Common myeloid progenitor, CD34-positive (primary cell): Measurements from ENCODE around the gene DEDD.

Experiments used
- CTCF ChIA-PET: fragments of 350-600 bp; sonication (Branson Sonifier 250); formaldehyde crosslinking; loops from one replicate; lab custom pipeline; 2021; ENCODE audit warnings: antibody characterized with exemption; lab: Charles Lee
- POLR2A ChIA-PET: fragments of 350-600 bp; sonication (Branson Sonifier 250); formaldehyde crosslinking; loops from one replicate; lab custom pipeline; 2021; ENCODE audit warnings: antibody characterized with exemption; lab: Charles Lee
- DNase-seq, 3 donors: peaks; one replicate each; pipeline versions ENCODE4 v3.0.0 to v3.0.0-alpha.2; 2013
- H3K27ac ChIP-seq, 2 experiments: 1 replicate in 1 of 2; 2 replicates in 1 of 2; pipeline ENCODE4 v1.7.0; 2013; ENCODE audit warnings: inconsistent platforms in 2 of 2, low read length in 2 of 2, mild to moderate bottlenecking in 2 of 2, low read depth in 1 of 2, moderate library complexity in 1 of 2; ENCODE audit not compliant: severe bottlenecking in 2 of 2, insufficient read depth in 1 of 2, poor library complexity in 1 of 2
- H3K27me3 ChIP-seq, 5 experiments: replicated peaks in 2 of 5; 1 replicate in 3 of 5; 2 replicates in 2 of 5; pipeline versions ENCODE4 v1.6.1 to v1.7.0; 2013; ENCODE audit warnings: low read length in 4 of 5, mild to moderate bottlenecking in 2 of 5, moderate library complexity in 2 of 5, inconsistent platforms in 1 of 5; ENCODE audit not compliant: insufficient read depth in 5 of 5, control insufficient read depth in 4 of 5
- H3K36me3 ChIP-seq, 4 experiments: 1 replicate in 2 of 4; 2 replicates in 2 of 4; pipeline versions ENCODE4 v1.6.1 to v1.7.0; 2013; ENCODE audit warnings: low read length in 3 of 4, control low read depth in 1 of 4, mild to moderate bottlenecking in 1 of 4; ENCODE audit not compliant: control insufficient read depth in 4 of 4, insufficient read depth in 4 of 4
- H3K4me1 ChIP-seq, 4 experiments: 1 replicate in 3 of 4; 2 replicates in 1 of 4; pipeline versions ENCODE4 v1.6.1 to v1.7.1; 2013; ENCODE audit warnings: low read length in 3 of 4, mild to moderate bottlenecking in 3 of 4, control low read depth in 1 of 4, inconsistent platforms in 1 of 4, moderate library complexity in 1 of 4; ENCODE audit not compliant: control insufficient read depth in 4 of 4, insufficient read depth in 4 of 4; ENCODE audit errors: control extremely low read depth in 1 of 4
- H3K4me3 ChIP-seq, 7 experiments: 1 replicate in 4 of 7; 2 replicates in 3 of 7; pipeline versions ENCODE4 v1.5.1 to v1.7.0; 2013; ENCODE audit warnings: mild to moderate bottlenecking in 7 of 7, low read length in 6 of 7, moderate library complexity in 6 of 7, inconsistent platforms in 2 of 7, low read depth in 2 of 7, control low read depth in 1 of 7; ENCODE audit not compliant: insufficient read depth in 4 of 7, control insufficient read depth in 1 of 7; ENCODE audit errors: extremely low read depth in 1 of 7
- H3K9me3 ChIP-seq, 5 experiments: 1 replicate in 4 of 5; 2 replicates in 1 of 5; pipeline versions ENCODE4 v1.6.1 to v1.7.1; 2013; ENCODE audit warnings: low read length in 4 of 5, mild to moderate bottlenecking in 2 of 5, inconsistent platforms in 1 of 5, low read depth in 1 of 5, moderate library complexity in 1 of 5; ENCODE audit not compliant: control insufficient read depth in 4 of 5, insufficient read depth in 2 of 5; ENCODE audit errors: control extremely low read depth in 1 of 5
- WGBS: methylation state at CpG from one replicate; pipeline ENCODE4 v1.1.5; 2013; ENCODE audit not compliant: insufficient coverage; 5-methylcytosine and 5-hydroxymethylcytosine counted together

The DEDD gene

GRCh38 chr1:161164901-161165610 lies 32.6 kb upstream of the DEDD start:
- no peak for DNase-seq
- Histone ChIP-seq H3K27me3 (no peaks in the 10 kb centered on the region), H3K4me3 (peak overlapping the region in 5 of 7 experiments; percentile 74 to 91 (median 77)), H3K9me3 (no peaks in the 10 kb centered on the region), H3K4me1 (peaks cover 3 to 37% (median 31%) of the 10 kb centered on the region in 4 experiments), H3K27ac (peak overlapping the region; percentile 97 to 98), H3K36me3 (peaks cover 5 to 56% (median 33%) of the 10 kb centered on the region in 4 experiments)
- ChIA-PET CTCF (interaction anchor here (0.8 to 6.1 kb wide), 19 partner anchors 7 to 217 kb away, joined by 3 to 45 read pairs (median 6); partner anchors contain the start of genes ADAMTS4, B4GALT3, CFAP126 and KLHDC9), POLR2A (interaction anchor here (0.6 to 1.8 kb wide), 4 partner anchors 12 to 144 kb away, joined by 3 to 12 read pairs (median 4); partner anchors contain the start of genes B4GALT3, DEDD, F11R and UFC1)
- 100% methylated on average over 10 of the region's 14 CpGs for WGBS

- H3K4me3 ChIP-seq = no peak overlapping the region
- CTCF ChIA-PET = interaction anchor here (2.2 to 6.1 kb wide), 3 partner anchors 9 to 14 kb away, joined by 10 to 45 read pairs (median 12); partner anchors contain the start of genes B4GALT3 and UFC1
- H3K27me3 ChIP-seq = no peaks in the 10 kb centered on the region
- H3K36me3 ChIP-seq = peaks cover 0 to 52% (median 22%) of the 10 kb centered on the region in 4 experiments
- H3K4me1 ChIP-seq = peaks cover 3 to 44% (median 39%) of the 10 kb centered on the region in 4 experiments
- POLR2A ChIA-PET = no interaction called here
- no peak for DNase-seq
- WGBS = 100% methylated on average over 4 of the region's 5 CpGs
- peak overlapping the region in 1 of 2 experiments; percentile 98 for H3K27ac ChIP-seq
- H3K9me3 ChIP-seq = no peaks in the 10 kb centered on the region
Observed at GRCh38 chr1:161163793-161164192, 31.3 kb upstream of the DEDD start.

GRCh38 chr1:161162806-161163205 lies 30.3 kb upstream of the DEDD start:
- CTCF ChIA-PET = interaction anchor here (1.1 to 1.7 kb wide), 4 partner anchors 9 to 92 kb away, joined by 3 to 12 read pairs (median 4); partner anchors contain the start of genes ADAMTS4 and ARHGAP30
- H3K9me3 ChIP-seq = no peaks in the 10 kb centered on the region
- POLR2A ChIA-PET = no interaction called here
- no peaks in the 10 kb centered on the region for H3K27me3 ChIP-seq
- 91% methylated on average over 5 of the region's 10 CpGs for WGBS
- H3K36me3 ChIP-seq = peaks cover 3 to 57% (median 25%) of the 10 kb centered on the region in 4 experiments
- no peak for DNase-seq
- H3K4me1 ChIP-seq = peaks cover 3 to 48% (median 42%) of the 10 kb centered on the region in 4 experiments
- H3K4me3 ChIP-seq = no peak overlapping the region
- no peak overlapping the region for H3K27ac ChIP-seq

GRCh38 chr1:161162052-161162451 lies 29.6 kb upstream of the DEDD start:
- POLR2A ChIA-PET = no interaction called here

GRCh38 chr1:161161652-161162051 lies 29.2 kb upstream of the DEDD start:
- ChIA-PET CTCF (interaction anchor here (1.1 to 1.7 kb wide), 5 partner anchors 10 to 152 kb away, joined by 3 to 12 read pairs (median 3); partner anchors contain the start of genes ADAMTS4, ARHGAP30 and SDHC), POLR2A (no interaction called here)
- H3K27me3 ChIP-seq = no peaks in the 10 kb centered on the region
- H3K27ac ChIP-seq = peak overlapping the region in 1 of 2 experiments; percentile 90
- peaks cover 0 to 41% (median 35%) of the 10 kb centered on the region in 4 experiments for H3K4me1 ChIP-seq
- 96% methylated on average over 4 of the region's 5 CpGs for WGBS
- H3K36me3 ChIP-seq = peaks cover 8 to 66% (median 32%) of the 10 kb centered on the region in 4 experiments
- no peaks in the 10 kb centered on the region for H3K9me3 ChIP-seq
- no peak for DNase-seq
- H3K4me3 ChIP-seq = no peak overlapping the region

More at GRCh38 chr1:161162052-161162451, 29.6 kb upstream of the DEDD start:
- CTCF ChIA-PET = interaction anchor here (1.1 to 1.7 kb wide), 5 partner anchors 9 to 152 kb away, joined by 3 to 12 read pairs (median 3); partner anchors contain the start of genes ADAMTS4, ARHGAP30 and SDHC
- peaks cover 8 to 62% (median 30%) of the 10 kb centered on the region in 4 experiments for H3K36me3 ChIP-seq
- H3K4me1 ChIP-seq = peaks cover 0 to 45% (median 39%) of the 10 kb centered on the region in 4 experiments
- WGBS = 93% methylated on average over 5 of the region's 7 CpGs
- H3K27me3 ChIP-seq = no peaks in the 10 kb centered on the region
- DNase-seq = no peak
- peak overlapping the region in 1 of 2 experiments; percentile 28 for H3K27ac ChIP-seq
- no peaks in the 10 kb centered on the region for H3K9me3 ChIP-seq
- no peak overlapping the region for H3K4me3 ChIP-seq

- 98% methylated on average over 22 of the region's 22 CpGs for WGBS
- H3K9me3 ChIP-seq = no peaks in the 10 kb centered on the region
- peak overlapping the region in 1 of 2 experiments; percentile 90 for H3K27ac ChIP-seq
- ChIA-PET POLR2A (no interaction called here), CTCF (no interaction called here)
- H3K36me3 ChIP-seq = peaks cover 8 to 66% (median 33%) of the 10 kb centered on the region in 4 experiments
- H3K4me3 ChIP-seq = no peak overlapping the region
- H3K27me3 ChIP-seq = no peaks in the 10 kb centered on the region
- peaks cover 0 to 33% (median 27%) of the 10 kb centered on the region in 4 experiments for H3K4me1 ChIP-seq
- DNase-seq = no peak
Observed at GRCh38 chr1:161160671-161161145, 28.2 kb upstream of the DEDD start.
